ENCODE results near the gene PRELP. TPM values are rescaled to one million over a fixed set of nuclear protein-coding genes. Genes with fewer than 3 reads are reported as not detected.

PRELP gene
- total and polyA plus RNA-seq, 2 of the 8 experiments (the other 6 are each of a cell fraction or from before 2014, with no cell fraction given) = 0.13 to 0.23 TPM

GRCh38 chr1:203480525-203481084, 5.0 kb downstream of the PRELP start:
- no peak for FAIRE-seq

More at GRCh38 chr1:203480525-203481084, 5.0 kb downstream of the PRELP start:
- H3K27me3 ChIP-seq (replicated peaks in 1 of 4; ENCODE audit: control insufficient read depth in 3 of 4, extremely low read depth in 1 of 4, insufficient read depth in 3 of 4, low read length in 3 of 4) = no peaks in the 10 kb centered on the region
- no peak overlapping the region for H4K8ac ChIP-seq (ENCODE audit: extremely low read depth, insufficient read depth, low read length)
- H3K36me3 ChIP-seq (ENCODE audit: control insufficient read depth in 2 of 4, insufficient read depth in 4 of 4, low read length in 3 of 4) = no peaks in the 10 kb centered on the region
- ChIA-PET CTCF (ENCODE audit: partially characterized antibody) (interaction anchor here (0.7 to 23.5 kb wide), 7 partner anchors 6 to 194 kb away, joined by 3 to 330 read pairs (median 4); partner anchors contain the start of gene FMOD), POLR2A (ENCODE audit: partially characterized antibody) (no interaction called here)
- no peaks in the 10 kb centered on the region for H3K79me1 ChIP-seq (ENCODE audit: low read depth, low read length)
- H3K9me3 ChIP-seq (ENCODE audit: insufficient read depth in 2 of 2, low read depth in 1 of 2, low read length in 1 of 2) = no peaks in the 10 kb centered on the region
- H2BK12ac ChIP-seq (ENCODE audit: low read depth, low read length) = no peak overlapping the region
- no peak for TF ChIP-seq SP2 (IDR thresholded peaks at IDR 0.05; ENCODE audit: low read length)
- TF ChIP-seq TAF7 (optimal IDR thresholded peaks at IDR 0.05; ENCODE audit: borderline replicate concordance, low read depth, low read length) = no peak
- no peak for TF ChIP-seq JUN (IDR thresholded peaks at IDR 0.05; ENCODE audit: low read depth, low read length)
- no peak overlapping the region for H4K91ac ChIP-seq (replicated peaks; ENCODE audit: insufficient read length, low read length)
- H2BK15ac ChIP-seq (ENCODE audit: low read length) = no peak overlapping the region
- WGBS, 2 experiments (ENCODE audit: extremely low coverage in 1 of 2, insufficient coverage in 1 of 2, insufficient read length in 1 of 2, insufficient replicate concordance in 2 of 2, low coverage in 1 of 2, low lambda C conversion rate in 2 of 2, missing lambda C conversion rate in 1 of 2) = 52% methylated on average over 6 of the region's 6 CpGs; no CpG with 5 or more reads in 1 of the 2 experiments
- H4K20me1 ChIP-seq (replicated peaks in 1 of 2; ENCODE audit: control insufficient read depth in 1 of 2, insufficient read depth in 2 of 2, low read length in 2 of 2) = no peaks in the 10 kb centered on the region
- no peaks in the 10 kb centered on the region for H3K79me2 ChIP-seq (ENCODE audit: control insufficient read depth in 1 of 2, insufficient read depth in 2 of 2, low read length in 2 of 2)
- H2BK120ac ChIP-seq (replicated peaks; ENCODE audit: low read depth, low read length) = no peak overlapping the region
- H2AK5ac ChIP-seq (ENCODE audit: low read depth, low read length) = no peak overlapping the region
- H3K4ac ChIP-seq (replicated peaks; ENCODE audit: insufficient read length, low read depth, low read length) = no peak overlapping the region
- H2BK5ac ChIP-seq (ENCODE audit: low read depth, low read length) = no peak overlapping the region
- no peak overlapping the region for H3K14ac ChIP-seq (ENCODE audit: insufficient read length)
- no peak overlapping the region for H3K56ac ChIP-seq (replicated peaks; ENCODE audit: insufficient read length, low read depth, low read length)
- H3K27ac ChIP-seq (ENCODE audit: low read depth, low read length) = no peak overlapping the region
- no peaks in the 10 kb centered on the region for H3K23me2 ChIP-seq (ENCODE audit: low read depth, low read length)
- H3K4me3 ChIP-seq (ENCODE audit: extremely low read depth in 1 of 4, insufficient read depth in 2 of 4, low read depth in 3 of 4, low read length in 4 of 4) = no peak overlapping the region
- no peak overlapping the region for H3K9ac ChIP-seq (replicated peaks in 1 of 4; ENCODE audit: extremely low read depth in 1 of 4, low read depth in 3 of 4, low read length in 3 of 4)
- H4K5ac ChIP-seq (ENCODE audit: insufficient read length, low read depth, low read length) = no peak overlapping the region
- no peak for DNase-seq (ENCODE audit: low read depth in 1 of 2, low spot score in 2 of 2)
- H3K23ac ChIP-seq (ENCODE audit: insufficient read length) = no peak overlapping the region
- peak overlapping the region; percentile 83; the same call in 1 of the 2 replicates for H2AFZ ChIP-seq (ENCODE audit: low read length)
- peaks cover 0 to 13% (median 8%) of the 10 kb centered on the region in 4 experiments; a peak in 4 of 7 replicates for H3K4me1 ChIP-seq (replicated peaks in 1 of 4; ENCODE audit: control insufficient read depth in 3 of 4, insufficient read depth in 4 of 4, low read length in 3 of 4)
- 0 out of 2 replicates have a peak overlapping the region, but pooled peaks have one; percentile 24 for H3K18ac ChIP-seq (ENCODE audit: extremely low read depth, low read length)
- H3K4me2 ChIP-seq (ENCODE audit: insufficient read depth in 1 of 2, low read depth in 2 of 2, low read length in 2 of 2) = peak overlapping the region in 1 of 2 experiments; percentile 5; a peak in 2 of 4 replicates
- no peak overlapping the region for H2BK20ac ChIP-seq (ENCODE audit: low read length)
